ENCODE results near the gene SLC22A3. TPM values are rescaled to one million over a fixed set of nuclear protein-coding genes. Genes with fewer than 3 reads are reported as not detected.

SLC22A3 gene
- total and polyA plus RNA-seq, 11 donors = 0.45 to 3.0 (median 0.75) TPM

- ATAC-seq (peak in 3 of 4 donors; percentile 55 to 84 (median 83)), DNase-seq (peak in 1 of 5 donors; percentile 35)
- peaks cover 0 to 24% (median 0%) of the 10 kb centered on the region in 9 donors for H3K27me3 ChIP-seq
- H3K27ac ChIP-seq = no peak overlapping the region
- H3K4me1 ChIP-seq = peaks cover 0 to 6% (median 0%) of the 10 kb centered on the region in 12 donors
- TF ChIP-seq POLR2A (IDR thresholded peaks at IDR 0.05) (no peak), CTCF (IDR thresholded peaks at IDR 0.05) (no peak)
- H3K4me3 ChIP-seq = no peak overlapping the region
- no peaks in the 10 kb centered on the region for H3K9me3 ChIP-seq
- WGBS, 4 donors = 79 to 91% (median 81%) methylated on average over 13 to 14 of the region's 14 CpGs
- no peaks in the 10 kb centered on the region for H3K36me3 ChIP-seq
- intact Hi-C loops (cut with DNase I) = no loop called here
Observed at GRCh38 chr6:160356074-160356744, 8.0 kb downstream of the SLC22A3 start.

- H3K27ac ChIP-seq = no peak overlapping the region
- no peaks in the 10 kb centered on the region for H3K36me3 ChIP-seq
- ATAC-seq = no peak
- DNase-seq = no peak
- no peaks in the 10 kb centered on the region for H3K9me3 ChIP-seq
- intact Hi-C loops (cut with DNase I) = no loop called here
- H3K27me3 ChIP-seq = peaks cover 0 to 17% (median 0%) of the 10 kb centered on the region in 9 donors
- WGBS, 4 donors = 72 to 84% (median 76%) methylated on average over 6 of the region's 6 CpGs
- TF ChIP-seq CTCF (IDR thresholded peaks at IDR 0.05) (no peak), POLR2A (IDR thresholded peaks at IDR 0.05) (no peak)
- H3K4me3 ChIP-seq = no peak overlapping the region
- H3K4me1 ChIP-seq = peaks cover 0 to 6% (median 0%) of the 10 kb centered on the region in 12 donors
Observed at GRCh38 chr6:160357088-160357487, 8.9 kb downstream of the SLC22A3 start.

- peaks cover 0 to 8% (median 0%) of the 10 kb centered on the region in 9 donors for H3K27me3 ChIP-seq
- H3K36me3 ChIP-seq = no peaks in the 10 kb centered on the region
- H3K9me3 ChIP-seq = no peaks in the 10 kb centered on the region
- intact Hi-C loops (cut with DNase I) = no loop called here
- H3K4me3 ChIP-seq = no peak overlapping the region
- peaks cover 0 to 6% (median 0%) of the 10 kb centered on the region in 12 donors for H3K4me1 ChIP-seq
- TF ChIP-seq CTCF (IDR thresholded peaks at IDR 0.05) (no peak), POLR2A (IDR thresholded peaks at IDR 0.05) (no peak)
- WGBS, 4 donors = 73 to 77% (median 75%) methylated on average over 9 of the region's 9 CpGs
- DNase-seq (no peak), ATAC-seq (no peak)
- H3K27ac ChIP-seq = no peak overlapping the region
Observed at GRCh38 chr6:160358225-160359119, 10.3 kb downstream of the SLC22A3 start.

- DNase-seq = no peak
- H3K36me3 ChIP-seq = no peaks in the 10 kb centered on the region
- intact Hi-C loops (cut with DNase I) = no loop called here
- no peak for TF ChIP-seq CTCF (IDR thresholded peaks at IDR 0.05)
- no peak for TF ChIP-seq POLR2A (IDR thresholded peaks at IDR 0.05)
- no peak for ATAC-seq
- no peak overlapping the region for H3K27ac ChIP-seq
- peaks cover 0 to 7% (median 0%) of the 10 kb centered on the region in 9 donors for H3K27me3 ChIP-seq
- H3K4me3 ChIP-seq = no peak overlapping the region
- no peaks in the 10 kb centered on the region for H3K9me3 ChIP-seq
- peaks cover 0 to 6% (median 0%) of the 10 kb centered on the region in 12 donors for H3K4me1 ChIP-seq
Observed at GRCh38 chr6:160360955-160361354, 12.8 kb downstream of the SLC22A3 start.
